Astrocyte (in vitro differentiated cells and primary cell): Measurements from ENCODE around the gene FHIT.

ENCODE experiments used
- CTCF ChIP-seq: IDR thresholded peaks from 2 replicates; pipeline ENCODE4 v1.5.1; 2011; ENCODE audit warnings: low read depth, mild to moderate bottlenecking, inconsistent platforms, low read length, moderate library complexity; ENCODE audit not compliant: insufficient read depth
- EZH2 ChIP-seq: IDR thresholded peaks from 2 replicates; pipeline ENCODE4 v1.6.1; 2012; ENCODE audit warnings: mild to moderate bottlenecking, low read length, inconsistent platforms; ENCODE audit not compliant: insufficient read depth

GRCh38 chr3:60344340-60344739 is 906.9 kb downstream of the FHIT start:
- TF ChIP-seq CTCF, result no peak
- TF ChIP-seq EZH2, result no peak
